ENCODE data around the gene FBLIM1.

Gene FBLIM1

GRCh38 chr1:15835205-15835740 is 76.7 kb downstream of the FBLIM1 start:
- in situ Hi-C loops (cut with MboI; ENCODE audit: low sequenced_read_pairs, unreplicated experiment): no loop called here
- no peak for DNase-seq (ENCODE audit: low spot score)
- no peak for TF ChIP-seq CTCF (IDR thresholded peaks at IDR 0.05; ENCODE audit: borderline replicate concordance, control extremely low read depth, extremely low read depth, insufficient read depth, missing control alignments)

- no peak for TF ChIP-seq CTCF (IDR thresholded peaks at IDR 0.05; ENCODE audit: borderline replicate concordance, control extremely low read depth, extremely low read depth, insufficient read depth, missing control alignments)
- in situ Hi-C loops (cut with MboI; ENCODE audit: low sequenced_read_pairs, unreplicated experiment): no loop called here
- peak; percentile 92 for DNase-seq (ENCODE audit: low spot score)
Observed at GRCh38 chr1:15835741-15836510, 77.3 kb downstream of the FBLIM1 start.
